Measurements from ENCODE around the gene TRIM28.
A peak's percentile ranks its signal among the peaks of the same experiment; 100 is the strongest.

TRIM28 gene

GRCh38 chr19:58549664-58550361 lies 5.9 kb downstream of the TRIM28 start:
- DNase-seq (ENCODE audit: low read depth, low spot score): no peak

GRCh38 chr19:58550362-58551122 lies 6.7 kb downstream of the TRIM28 start:
- DNase-seq (ENCODE audit: low read depth, low spot score): no peak

GRCh38 chr19:58551123-58551497 lies 7.2 kb downstream of the TRIM28 start:
- no peak for DNase-seq (ENCODE audit: low read depth, low spot score)

GRCh38 chr19:58551577-58552471 lies 8.0 kb downstream of the TRIM28 start:
- no peak for DNase-seq (ENCODE audit: low read depth, low spot score)

GRCh38 chr19:58552655-58553054 lies 8.8 kb downstream of the TRIM28 start:
- DNase-seq (ENCODE audit: low read depth, low spot score): no peak

- no peak for DNase-seq (ENCODE audit: low read depth, low spot score)
Measured at GRCh38 chr19:58553799-58554493, 10.1 kb downstream of the TRIM28 start.

- DNase-seq (ENCODE audit: low read depth, low spot score): peak; percentile 98
Measured at GRCh38 chr19:58554494-58555368, 10.9 kb downstream of the TRIM28 start, which contains the start of gene CHMP2A. CHMP2A (minus strand) TSS chr19:58555105; CDS start chr19:58554212, 893 bp downstream.

GRCh38 chr19:58555369-58555885 lies 11.6 kb downstream of the TRIM28 start:
- DNase-seq (ENCODE audit: low read depth, low spot score): no peak

GRCh38 chr19:58555920-58556621 lies 12.2 kb downstream of the TRIM28 start:
- no peak for DNase-seq (ENCODE audit: low read depth, low spot score)

GRCh38 chr19:58556622-58557220 lies 12.9 kb downstream of the TRIM28 start:
- no peak for DNase-seq (ENCODE audit: low read depth, low spot score)

GRCh38 chr19:58557221-58558065 lies 13.6 kb downstream of the TRIM28 start:
- no peak for DNase-seq (ENCODE audit: low read depth, low spot score)

GRCh38 chr19:58558066-58558622 lies 14.3 kb downstream of the TRIM28 start, which contains the start of gene UBE2M:
UBE2M (minus strand) TSS chr19:58558611; CDS start chr19:58558381, 230 bp downstream.
- DNase-seq (ENCODE audit: low read depth, low spot score): peak; percentile 56

- DNase-seq (ENCODE audit: low read depth, low spot score): peak; percentile 99
Measured at GRCh38 chr19:58558623-58559274, 14.9 kb downstream of the TRIM28 start.

- peak; percentile 94 for DNase-seq (ENCODE audit: low read depth, low spot score)
Measured at GRCh38 chr19:58559275-58560006, 15.6 kb downstream of the TRIM28 start.

GRCh38 chr19:58560007-58560887 lies 16.4 kb downstream of the TRIM28 start:
- DNase-seq (ENCODE audit: low read depth, low spot score): no peak

All from ELF-1 (cell line).